Measurements from ENCODE around the gene MMP3. TPM values are rescaled to one million over a fixed set of nuclear protein-coding genes. Genes with fewer than 3 reads are reported as not detected.

MMP3 gene
- total and polyA plus RNA-seq, 5 donors: not detected

DNA sequence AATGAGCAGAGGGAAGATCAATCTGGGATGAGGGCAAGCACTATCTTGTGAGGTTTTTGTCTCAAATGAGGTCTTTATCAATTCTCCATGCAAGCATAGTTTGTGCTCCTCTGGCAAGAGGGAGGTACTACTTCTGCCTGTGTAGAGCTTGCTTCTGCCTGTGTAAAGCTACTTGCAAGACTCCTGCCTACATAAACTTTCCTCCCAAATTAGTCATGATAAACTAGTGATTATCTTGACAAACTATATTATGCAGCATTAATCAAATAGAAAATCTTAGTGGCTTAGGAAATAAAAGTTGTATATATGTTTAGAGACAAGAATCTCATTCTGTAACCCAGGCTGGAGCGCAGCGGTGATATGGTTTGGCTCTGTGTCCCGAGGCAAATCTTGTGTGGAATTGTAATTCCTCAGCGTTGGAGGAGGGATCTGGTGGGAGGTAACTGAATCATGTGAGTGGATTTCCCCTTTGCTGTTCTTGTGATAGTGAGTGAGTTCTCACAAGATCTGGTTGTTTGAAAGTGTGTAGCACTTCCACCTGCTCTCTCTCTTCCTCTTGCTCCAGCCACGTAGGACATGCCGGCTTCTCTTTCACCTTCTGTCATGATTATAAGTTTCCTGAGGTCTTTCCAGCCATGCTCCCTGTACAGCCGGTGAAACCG lies 54.9 kb downstream of the MMP3 start:
- intact Hi-C loops (cut with DNase I): no loop called here
- ATAC-seq (no peak), DNase-seq (no peak)
- Histone ChIP-seq H3K9me3 (ENCODE audit: control insufficient read depth, low read length) (no peaks in the 10 kb centered on the region), H3K4me3 (ENCODE audit: low read length) (no peak overlapping the region), H3K27ac (ENCODE audit: low read length) (no peak overlapping the region), H3K4me1 (ENCODE audit: control insufficient read depth, insufficient read depth, low read length) (no peaks in the 10 kb centered on the region), H3K27me3 (ENCODE audit: control insufficient read depth, insufficient read depth) (no peaks in the 10 kb centered on the region)
- WGBS: 78% methylated on average over 8 of the region's 8 CpGs

Other genes starting within 250 kb of the MMP3 start
- not detected for gene MMP20, start 218.3 kb downstream of the MMP3 start, total RNA-seq
- gene MMP20, start 218.3 kb downstream of the MMP3 start, polyA plus RNA-seq: not detected
- gene MMP27, start 137.8 kb downstream of the MMP3 start, total RNA-seq: not detected
- not detected for gene MMP27, start 137.8 kb downstream of the MMP3 start, polyA plus RNA-seq
- under 1 TPM in 1 of 4 donors, not detected in 3; 0.06 TPM for gene MMP8, start 118.7 kb downstream of the MMP3 start, total RNA-seq
- gene MMP8, start 118.7 kb downstream of the MMP3 start, polyA plus RNA-seq: 0.02 TPM
- gene MMP10, start 63.0 kb downstream of the MMP3 start, total RNA-seq: not detected
- gene MMP10, start 63.0 kb downstream of the MMP3 start, polyA plus RNA-seq: not detected
- gene MMP1, start 45.4 kb downstream of the MMP3 start, total RNA-seq: 1 to 10 TPM in 1 of 4 donors, under 1 TPM in 1, not detected in 2; 0.14 to 1.0 TPM
- gene MMP1, start 45.4 kb downstream of the MMP3 start, polyA plus RNA-seq: 0.05 TPM
- not detected for gene MMP12, start 31.4 kb upstream of the MMP3 start, total RNA-seq
- not detected for gene MMP12, start 31.4 kb upstream of the MMP3 start, polyA plus RNA-seq
- not detected for gene MMP13, start 112.1 kb upstream of the MMP3 start, total RNA-seq
- not detected for gene MMP13, start 112.1 kb upstream of the MMP3 start, polyA plus RNA-seq
- gene DCUN1D5, start 248.6 kb upstream of the MMP3 start, total RNA-seq: 10 to 100 TPM; 21.7 to 24.9 (median 22.4) TPM
- gene DCUN1D5, start 248.6 kb upstream of the MMP3 start, polyA plus RNA-seq: 21.0 TPM